ENCODE measurements around the gene TLR9.

The TLR9 gene

GRCh38 chr3:52247409-52248164, 22.1 kb upstream of the TLR9 start:
- DNase-seq, result no peak

DNA sequence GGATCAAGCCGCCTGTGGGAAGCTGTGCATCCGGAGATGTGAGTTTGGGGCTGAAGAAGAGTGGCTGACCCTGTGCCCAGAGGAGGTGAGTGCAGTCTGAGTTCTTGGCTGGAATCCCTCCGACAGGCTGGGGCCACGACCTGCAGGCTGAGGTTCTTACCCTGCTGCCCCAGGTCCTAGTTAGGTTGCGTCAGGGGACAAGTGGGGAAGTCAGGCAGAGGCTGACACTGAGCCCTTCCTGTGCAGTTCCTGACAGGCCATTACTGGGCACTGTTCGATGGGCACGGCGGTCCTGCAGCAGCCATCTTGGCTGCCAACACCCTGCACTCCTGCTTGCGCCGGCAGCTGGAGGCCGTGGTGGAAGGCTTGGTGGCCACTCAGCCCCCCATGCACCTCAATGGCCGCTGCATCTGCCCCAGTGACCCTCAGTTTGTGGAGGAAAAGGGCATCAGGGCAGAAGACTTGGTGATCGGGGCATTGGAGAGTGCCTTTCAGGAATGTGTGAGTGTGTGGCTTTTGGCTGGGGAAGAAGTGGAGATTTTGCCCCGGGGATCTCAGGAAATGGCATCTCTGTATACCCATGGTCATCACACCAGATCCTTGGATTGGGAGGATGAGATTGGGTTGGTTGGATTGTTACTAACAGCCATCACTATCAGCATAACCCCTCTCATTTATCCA, 21.4 kb upstream of the TLR9 start:
- peak; percentile 78 for DNase-seq

GRCh38 chr3:52246264-52246620, 20.8 kb upstream of the TLR9 start:
- DNase-seq, result no peak

- peak; percentile 32 to 60 for DNase-seq
Measured at GRCh38 chr3:52245322-52246263, 20.1 kb upstream of the TLR9 start, which contains the start of gene PPM1M. Gene PPM1M, plus strand, starts transcription at chr3:52245759. Its CDS starts 66 bp downstream, at chr3:52245825.

DNA sequence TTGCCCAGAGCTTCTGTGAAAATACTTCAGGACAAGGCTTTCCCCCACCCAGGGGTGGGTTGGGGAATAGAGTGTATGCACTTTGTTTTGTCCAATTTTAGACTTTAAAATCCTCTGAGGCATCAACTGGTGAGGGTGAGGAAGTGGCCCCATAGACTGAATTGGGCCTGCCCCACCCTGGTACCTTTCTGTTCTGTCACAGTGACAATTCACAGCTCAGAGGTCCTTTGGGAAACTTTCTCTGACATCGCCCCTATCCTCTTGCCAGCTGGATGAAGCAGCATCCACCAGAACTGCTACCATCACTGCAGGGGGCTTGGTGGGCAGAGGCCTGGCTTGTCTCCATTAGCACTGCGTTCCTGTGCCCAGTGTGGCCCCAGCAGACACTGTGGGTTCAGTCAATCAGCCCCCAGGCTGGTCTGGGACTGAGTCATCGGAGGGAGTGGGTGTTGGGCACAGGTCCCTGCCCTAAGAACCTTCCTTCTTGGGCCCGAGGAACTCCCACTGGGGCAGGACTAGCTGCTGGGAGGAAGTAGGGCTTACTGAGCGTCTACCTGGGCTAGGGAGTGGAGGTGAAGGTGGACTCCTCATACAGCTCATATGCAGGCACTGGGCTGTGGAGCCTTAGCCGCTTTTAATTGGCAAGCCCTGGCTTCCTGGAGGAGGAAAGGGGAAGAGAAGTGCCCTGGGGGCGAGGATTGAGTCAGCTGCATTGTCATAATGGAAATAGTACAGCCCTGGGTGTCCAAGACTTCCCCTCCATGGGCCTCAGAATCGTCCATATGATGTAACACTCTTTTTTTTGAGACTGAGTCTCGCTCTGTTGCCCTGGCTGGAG, 18.6 kb upstream of the TLR9 start:
- DNase-seq, result peak; percentile 98 to 99

- DNase-seq, result no peak
Measured at GRCh38 chr3:52242039-52242438, 16.6 kb upstream of the TLR9 start.

DNA sequence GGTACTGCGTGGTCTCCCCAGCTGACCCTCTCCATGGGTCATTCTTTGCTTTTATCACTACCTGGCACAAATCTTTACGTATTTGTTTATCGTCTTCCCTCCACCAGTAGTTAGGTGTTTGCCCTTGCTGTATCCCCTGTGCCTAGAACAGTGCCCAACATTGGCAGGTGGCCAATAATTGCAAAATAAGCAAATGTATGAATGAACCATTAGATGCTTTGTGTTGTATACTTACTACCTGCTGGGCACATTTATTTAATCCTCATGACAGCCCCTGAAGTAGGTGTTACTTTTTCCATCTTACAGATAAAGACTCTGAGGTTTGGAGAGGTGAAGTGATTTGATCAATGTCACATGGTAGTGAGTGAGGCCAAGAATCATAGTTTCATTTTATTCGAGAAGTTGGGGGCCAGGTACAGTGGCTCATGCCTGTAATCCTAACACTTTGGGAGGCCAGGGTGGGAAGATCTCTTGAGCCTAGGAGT, 15.5 kb upstream of the TLR9 start:
- no peak for DNase-seq

DNA sequence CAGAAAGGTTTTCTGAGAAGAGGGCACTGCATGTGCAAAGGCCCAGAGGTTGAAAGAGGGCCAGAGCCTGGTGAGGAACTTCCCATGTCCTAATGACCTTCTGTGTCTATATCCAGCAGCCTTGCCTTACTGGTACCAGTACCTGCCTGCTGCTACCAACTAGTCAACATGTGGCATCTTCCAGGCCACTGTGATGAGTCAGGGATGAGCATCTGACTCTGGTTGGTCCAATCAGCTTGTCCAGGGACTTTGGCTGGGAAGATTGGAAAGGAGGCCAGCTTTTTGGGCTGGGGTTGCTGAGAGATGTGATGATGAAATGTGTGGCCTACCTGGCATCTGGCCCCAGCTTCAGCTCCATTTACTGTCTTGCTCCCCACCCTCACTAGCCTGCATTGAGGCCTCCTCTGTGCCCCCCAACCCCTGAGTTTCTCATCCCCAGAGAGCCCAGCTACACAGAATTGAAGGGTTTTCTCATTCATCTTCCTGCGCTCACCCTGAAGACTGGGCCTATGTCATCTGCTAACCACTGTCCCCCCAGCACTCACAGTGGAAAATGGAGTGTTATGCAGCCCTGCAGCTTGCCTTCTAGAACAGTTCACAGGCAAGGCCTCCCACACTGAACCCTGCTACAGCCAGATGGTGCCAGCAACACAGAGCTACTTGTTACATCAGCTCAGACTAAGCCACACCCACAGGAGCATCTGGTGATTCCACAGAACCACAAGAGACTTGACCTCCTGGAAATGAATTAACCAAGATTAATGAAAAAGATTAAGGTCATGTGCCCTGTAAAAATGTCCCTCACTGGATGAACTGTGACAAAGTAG, 14.8 kb upstream of the TLR9 start:
- DNase-seq, result peak; percentile 81 to 85

- DNase-seq, result peak; percentile 57 to 77
Measured at GRCh38 chr3:52238761-52239701, 13.6 kb upstream of the TLR9 start, which contains the start of gene TWF2. Gene TWF2, minus strand, starts transcription at chr3:52239158. Its CDS starts 142 bp downstream, at chr3:52239016.

DNA sequence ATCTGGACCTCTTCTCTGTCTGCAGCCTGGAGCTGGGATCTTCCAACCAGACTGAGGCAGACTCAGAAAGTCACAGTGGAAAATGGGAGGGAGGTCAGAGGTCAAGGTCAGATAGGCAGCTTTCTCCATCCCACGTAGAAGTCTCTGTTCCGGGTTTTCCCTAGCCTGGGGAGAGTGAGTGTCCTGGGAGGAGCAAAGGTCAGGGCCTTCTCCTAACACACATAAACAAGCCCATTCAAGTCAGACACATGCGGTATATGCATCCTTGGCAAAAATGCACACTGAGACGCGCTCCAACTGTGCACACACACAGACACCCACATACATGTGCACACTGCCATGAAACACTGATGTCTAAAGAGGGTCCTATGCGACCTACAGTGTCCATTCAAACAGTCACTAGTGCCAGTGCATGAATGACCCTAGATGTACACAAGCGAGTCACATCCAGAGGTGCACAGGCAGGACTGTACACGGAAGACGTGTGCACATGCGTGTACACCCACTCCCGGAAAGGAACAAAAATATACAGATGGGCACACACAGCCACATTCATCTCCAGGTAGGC, 12.8 kb upstream of the TLR9 start:
- DNase-seq, result no peak

DNA sequence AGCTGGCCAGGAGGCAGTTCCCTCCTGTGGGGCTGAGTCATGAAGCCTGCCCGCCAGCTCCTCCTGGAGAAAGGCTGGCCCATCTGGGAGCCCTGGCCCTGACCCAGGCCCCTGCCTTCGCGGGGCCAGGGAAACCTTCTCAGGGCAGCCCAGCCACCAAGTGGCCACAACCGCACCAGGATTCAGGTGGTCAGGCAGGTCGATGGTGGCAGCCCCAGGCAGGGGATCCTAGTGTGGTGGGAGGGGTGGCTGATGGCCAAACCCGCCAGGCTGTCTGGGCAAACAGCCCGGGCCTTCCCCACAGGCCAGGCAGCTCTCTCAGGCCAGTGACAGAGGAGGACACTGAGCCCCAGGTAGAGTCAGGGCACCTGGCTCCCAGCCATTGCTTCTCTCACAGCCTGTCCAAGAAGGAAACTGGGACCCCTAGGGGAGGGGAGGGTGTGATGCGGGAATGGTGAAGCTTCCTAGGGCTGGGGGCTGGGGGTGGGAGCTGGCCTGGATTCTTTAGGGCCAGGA, 12.3 kb upstream of the TLR9 start:
- peak; percentile 76 to 88 for DNase-seq

- DNase-seq, result no peak
Measured at GRCh38 chr3:52237006-52237656, 11.7 kb upstream of the TLR9 start.

DNA sequence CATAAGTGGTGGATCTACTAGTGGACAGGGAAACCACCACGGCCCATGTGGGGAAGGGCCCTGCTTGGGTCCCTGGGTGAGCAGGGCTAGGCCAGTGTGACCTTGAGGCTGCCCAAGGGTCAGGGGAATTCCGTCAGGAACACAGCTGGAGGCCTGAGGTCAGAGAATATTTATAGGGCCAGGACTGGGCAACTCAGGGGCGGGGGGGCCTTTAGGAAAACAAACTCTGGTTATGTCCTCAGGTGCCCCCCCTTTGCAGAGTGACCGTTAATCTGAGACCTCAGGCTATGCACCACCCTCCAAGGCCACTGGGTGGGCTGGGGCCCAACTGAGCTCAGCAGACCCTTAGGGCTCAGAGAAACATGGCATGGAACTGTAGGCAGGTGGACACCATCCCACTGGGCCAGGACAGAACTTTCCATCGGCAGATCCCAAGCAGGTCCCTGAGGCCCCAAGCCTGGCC, 11.0 kb upstream of the TLR9 start:
- DNase-seq, result no peak

- no peak for DNase-seq
Measured at GRCh38 chr3:52234516-52235447, 9.3 kb upstream of the TLR9 start.

GRCh38 chr3:52233968-52234367, 8.5 kb upstream of the TLR9 start:
- no peak for DNase-seq

DNA sequence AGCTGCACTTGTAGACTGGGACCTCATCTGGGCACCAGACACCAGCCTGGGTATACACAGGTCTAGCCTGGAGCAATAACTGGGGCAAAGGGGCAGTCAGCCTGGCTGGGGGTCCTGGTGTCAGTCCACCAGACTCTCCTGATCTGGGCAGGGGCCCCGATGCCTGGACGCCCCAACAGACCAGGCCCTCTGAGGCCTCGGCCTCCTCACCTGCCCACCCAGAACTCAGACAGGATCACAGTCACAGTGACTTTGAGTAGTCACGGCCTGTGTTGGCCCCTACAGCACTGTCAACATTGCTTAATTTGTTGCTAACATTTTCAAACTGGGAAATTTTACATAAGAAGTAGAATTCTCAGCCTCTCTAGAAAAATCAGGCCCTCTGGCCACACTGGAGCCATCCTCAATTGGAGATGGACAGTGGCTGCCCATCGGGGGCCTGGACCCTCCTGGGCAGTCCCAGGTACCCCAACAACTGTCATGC, 7.7 kb upstream of the TLR9 start:
- DNase-seq, result no peak

Data from AML-193 (cell line).